A673 (cell line): ENCODE data around the gene RGS2. TPM values are rescaled to one million over a fixed set of nuclear protein-coding genes. Genes with fewer than 3 reads are reported as not detected.

Source experiments
- BruUV-seq: library from RNA; stranded (reverse); fragments of 400-500 nt; replicated peaks from 2 replicates; lab custom pipeline; 2021; lab: Mats Ljungman, UMichigan
- CTCF ChIA-PET: fragments of 300-600 bp; sonication (Branson Sonifier 250); formaldehyde crosslinking; loops from one replicate; lab custom pipeline; 2022; ENCODE audit warnings: antibody characterized with exemption; lab: Charles Lee
- POLR2A ChIA-PET: fragments of 300-600 bp; sonication (Branson Sonifier 250); formaldehyde crosslinking; loops from one replicate; lab custom pipeline; 2022; ENCODE audit warnings: antibody characterized with exemption; ENCODE audit not compliant: low non-redundant PET; lab: Charles Lee
- DNase-seq: peaks from one replicate; pipeline ENCODE4 v3.0.0-alpha.2; 2015; ENCODE audit warnings: low spot score
- H3K27ac ChIP-seq: fragments of 200-600 bp; sonication (generic); 2 replicates; pipeline ENCODE4 v1.5.1; 2016; ENCODE audit warnings: mixed run types, low read depth, mild to moderate bottlenecking, mixed read lengths, antibody characterized with exemption, low read length; ENCODE audit not compliant: poor library complexity, severe bottlenecking
- H3K27me3 ChIP-seq: fragments of 200-600 bp; sonication (generic); replicated peaks from 2 replicates; pipeline ENCODE4 v1.6.1; 2017; ENCODE audit warnings: mixed run types, low read depth, mild to moderate bottlenecking, mixed read lengths, antibody characterized with exemption, low read length; ENCODE audit not compliant: insufficient read depth, poor library complexity
- H3K36me3 ChIP-seq: fragments of 200-600 bp; sonication (generic); 2 replicates; pipeline ENCODE4 v1.6.1; 2016; ENCODE audit warnings: mixed run types, mild to moderate bottlenecking, mixed read lengths, antibody characterized with exemption, low read length; ENCODE audit not compliant: insufficient read depth, poor library complexity, severe bottlenecking
- H3K4me1 ChIP-seq: fragments of 200-600 bp; sonication (generic); 2 replicates; pipeline ENCODE4 v1.6.1; 2017; ENCODE audit warnings: mixed run types, mild to moderate bottlenecking, mixed read lengths, antibody characterized with exemption, low read length; ENCODE audit not compliant: insufficient read depth, poor library complexity, severe bottlenecking
- H3K4me3 ChIP-seq: fragments of 200-600 bp; sonication (generic); 2 replicates; pipeline ENCODE4 v1.5.1; 2016; ENCODE audit warnings: low read depth, mixed run types, mild to moderate bottlenecking, mixed read lengths, low read length; ENCODE audit not compliant: poor library complexity, severe bottlenecking
- H3K9me3 ChIP-seq: fragments of 200-600 bp; sonication (generic); 2 replicates; pipeline ENCODE4 v1.6.1; 2016; ENCODE audit warnings: mixed run types, low read depth, mild to moderate bottlenecking, mixed read lengths, antibody characterized with exemption, low read length; ENCODE audit not compliant: poor library complexity, severe bottlenecking
- EZH2 ChIP-seq: fragments of 200-600 bp; sonication (generic); IDR thresholded peaks from 2 replicates; pipeline ENCODE4 v1.6.1; 2017; ENCODE audit warnings: borderline replicate concordance, low read depth, mild to moderate bottlenecking, mixed read lengths, antibody characterized with exemption, low read length; ENCODE audit not compliant: poor library complexity, severe bottlenecking
- intact Hi-C: fragments of 100-400 bp; cut with micrococcal nuclease; formaldehyde crosslinking; loops from one replicate; pipeline ENCODE4 v1.10.0; 2022; ENCODE audit not compliant: unreplicated experiment
- total RNA-seq: library from RNA; stranded (reverse); gene quantifications from 2 replicates; pipeline ENCODE4 v1.2.3, GENCODE V29; 2021
- TF ChIP-seq, protein P1 (sequence below): fragments of 300-800, 200-600 bp; sonication (generic); conservative IDR thresholded peaks from 2 replicates; pipeline ENCODE4 v1.5.1; 2017; ENCODE audit warnings: low read depth, mild to moderate bottlenecking, antibody characterized with exemption, low read length, moderate library complexity, mixed read lengths

RGS2 gene
- total RNA-seq, 1 experiment from 2014 or later: 24.7 TPM

- POLR2A ChIA-PET: interaction anchor here (0.7 kb wide), 1 partner anchor 264 kb away, joined by 4 read pairs; no protein-coding TSS in a partner anchor
- peak; percentile 68 for DNase-seq
- intact Hi-C loops: loop anchor here (5.0 kb wide), 5 partner anchors 43 to 332 kb away; partner anchors contain the start of gene CDC73
- Histone ChIP-seq H3K36me3 (peaks cover 13% of the 10 kb centered on the region), H3K27ac (peak overlapping the region; percentile 68), H3K4me3 (peak overlapping the region; percentile 64), H3K27me3 (no peaks in the 10 kb centered on the region), H3K4me1 (peaks cover 16% of the 10 kb centered on the region), H3K9me3 (no peaks in the 10 kb centered on the region)
- BruUV-seq: TSS peak; percentile 82
- CTCF ChIA-PET: no interaction called here
- TF ChIP-seq, protein P1, sequence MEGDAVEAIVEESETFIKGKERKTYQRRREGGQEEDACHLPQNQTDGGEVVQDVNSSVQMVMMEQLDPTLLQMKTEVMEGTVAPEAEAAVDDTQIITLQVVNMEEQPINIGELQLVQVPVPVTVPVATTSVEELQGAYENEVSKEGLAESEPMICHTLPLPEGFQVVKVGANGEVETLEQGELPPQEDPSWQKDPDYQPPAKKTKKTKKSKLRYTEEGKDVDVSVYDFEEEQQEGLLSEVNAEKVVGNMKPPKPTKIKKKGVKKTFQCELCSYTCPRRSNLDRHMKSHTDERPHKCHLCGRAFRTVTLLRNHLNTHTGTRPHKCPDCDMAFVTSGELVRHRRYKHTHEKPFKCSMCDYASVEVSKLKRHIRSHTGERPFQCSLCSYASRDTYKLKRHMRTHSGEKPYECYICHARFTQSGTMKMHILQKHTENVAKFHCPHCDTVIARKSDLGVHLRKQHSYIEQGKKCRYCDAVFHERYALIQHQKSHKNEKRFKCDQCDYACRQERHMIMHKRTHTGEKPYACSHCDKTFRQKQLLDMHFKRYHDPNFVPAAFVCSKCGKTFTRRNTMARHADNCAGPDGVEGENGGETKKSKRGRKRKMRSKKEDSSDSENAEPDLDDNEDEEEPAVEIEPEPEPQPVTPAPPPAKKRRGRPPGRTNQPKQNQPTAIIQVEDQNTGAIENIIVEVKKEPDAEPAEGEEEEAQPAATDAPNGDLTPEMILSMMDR: no peak
- TF ChIP-seq EZH2: no peak
Observed at GRCh38 chr1:192809307-192810252, 741 bp downstream of the RGS2 start.

GRCh38 chr1:192810253-192810880, 1.5 kb downstream of the RGS2 start:
- Histone ChIP-seq H3K27ac (no peak overlapping the region), H3K4me1 (peaks cover 16% of the 10 kb centered on the region), H3K27me3 (no peaks in the 10 kb centered on the region), H3K9me3 (no peaks in the 10 kb centered on the region), H3K4me3 (peak overlapping the region; percentile 64), H3K36me3 (peaks cover 13% of the 10 kb centered on the region)
- ChIA-PET CTCF (no interaction called here), POLR2A (interaction anchor here (0.7 kb wide), 1 partner anchor 264 kb away, joined by 4 read pairs; no protein-coding TSS in a partner anchor)
- TF ChIP-seq, protein P1: no peak
- TF ChIP-seq EZH2: no peak
- BruUV-seq: no TSS peak
- intact Hi-C loops: no loop called here
- DNase-seq: no peak

GRCh38 chr1:192811006-192811405, 2.2 kb downstream of the RGS2 start:
- intact Hi-C loops: no loop called here

More at GRCh38 chr1:192811006-192811405, 2.2 kb downstream of the RGS2 start:
- Histone ChIP-seq H3K9me3 (no peaks in the 10 kb centered on the region), H3K4me3 (no peak overlapping the region), H3K36me3 (peaks cover 13% of the 10 kb centered on the region), H3K27me3 (no peaks in the 10 kb centered on the region), H3K4me1 (peaks cover 16% of the 10 kb centered on the region), H3K27ac (no peak overlapping the region)
- TF ChIP-seq, protein P1: no peak
- no peak for TF ChIP-seq EZH2
- BruUV-seq: no TSS peak
- POLR2A ChIA-PET: interaction anchor here (0.8 kb wide), 1 partner anchor 124 kb away, joined by 3 read pairs; no protein-coding TSS in a partner anchor
- CTCF ChIA-PET: no interaction called here
- DNase-seq: no peak
